ENCODE data around the gene OR8D2.
A peak's percentile ranks its signal among the peaks of the same experiment; 100 is the strongest.

Gene OR8D2

DNA sequence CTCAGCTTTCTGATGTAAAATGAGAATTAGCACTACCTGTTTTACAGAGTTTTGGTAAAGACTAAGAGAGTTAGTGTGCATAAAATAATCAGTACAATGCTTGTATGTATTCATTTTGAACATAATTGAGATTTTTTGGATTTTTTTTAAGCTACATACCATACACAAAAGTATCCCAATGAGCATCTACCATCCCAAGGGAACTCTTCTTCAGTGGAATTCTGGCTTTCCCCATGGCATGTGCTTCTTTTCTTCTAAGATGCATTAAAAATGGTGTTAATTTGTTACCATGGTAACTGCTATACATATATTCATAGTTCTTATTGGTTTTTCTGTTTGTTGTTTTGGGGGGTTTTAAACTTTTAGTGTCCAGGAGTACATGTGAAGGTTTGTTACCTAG is 24.0 kb downstream of the OR8D2 start:
- H3K4me3 ChIP-seq (ENCODE audit: low read depth, low read length): no peak overlapping the region
- DNase-seq (ENCODE audit: low read depth): no peak
- no peak for TF ChIP-seq CTCF (conservative IDR thresholded peaks at IDR 0.05; ENCODE audit: low read depth, low read length)

GRCh38 chr11:124294687-124295086 is 25.3 kb downstream of the OR8D2 start:
- no peak overlapping the region for H3K4me3 ChIP-seq (ENCODE audit: low read depth, low read length)
- no peak for TF ChIP-seq CTCF (conservative IDR thresholded peaks at IDR 0.05; ENCODE audit: low read depth, low read length)
- no peak for DNase-seq (ENCODE audit: low read depth)

DNA sequence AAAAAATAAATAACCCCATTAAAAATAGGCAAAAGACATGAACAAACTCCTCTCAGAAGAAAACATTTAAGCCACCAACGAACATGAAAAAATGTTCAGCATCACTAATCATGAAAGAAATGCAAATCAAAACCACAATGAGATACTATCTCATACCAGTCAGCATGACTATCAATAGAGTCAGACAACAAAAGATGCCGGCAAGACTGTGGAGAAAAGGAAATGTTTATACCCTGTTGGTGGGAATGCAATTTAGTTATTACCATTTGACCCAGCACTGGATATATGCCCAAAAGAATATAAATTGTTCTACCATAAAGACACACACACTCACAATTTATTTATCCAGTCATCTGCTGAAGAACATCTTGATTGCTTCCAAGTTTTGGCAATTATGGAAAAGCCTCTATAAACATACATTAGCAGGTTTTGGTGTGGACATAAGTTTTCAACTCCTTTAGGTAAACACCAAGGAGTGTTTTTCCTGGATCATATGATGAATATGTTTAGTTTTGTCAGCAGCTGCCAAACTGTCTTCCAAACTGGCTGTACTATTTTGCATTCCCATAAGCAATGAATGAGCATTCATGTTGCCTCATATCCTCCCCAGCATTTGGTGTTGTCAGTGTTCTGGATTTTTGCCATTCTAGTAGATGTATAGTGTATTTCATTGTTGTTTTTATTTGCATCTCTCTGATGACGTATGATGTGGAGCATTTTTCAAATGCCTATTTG is 34.2 kb downstream of the OR8D2 start:
- no peak overlapping the region for H3K4me3 ChIP-seq (ENCODE audit: low read depth, low read length)
- peak; percentile 85 for DNase-seq (ENCODE audit: low read depth)
- TF ChIP-seq CTCF (conservative IDR thresholded peaks at IDR 0.05; ENCODE audit: low read depth, low read length): no peak

DNA sequence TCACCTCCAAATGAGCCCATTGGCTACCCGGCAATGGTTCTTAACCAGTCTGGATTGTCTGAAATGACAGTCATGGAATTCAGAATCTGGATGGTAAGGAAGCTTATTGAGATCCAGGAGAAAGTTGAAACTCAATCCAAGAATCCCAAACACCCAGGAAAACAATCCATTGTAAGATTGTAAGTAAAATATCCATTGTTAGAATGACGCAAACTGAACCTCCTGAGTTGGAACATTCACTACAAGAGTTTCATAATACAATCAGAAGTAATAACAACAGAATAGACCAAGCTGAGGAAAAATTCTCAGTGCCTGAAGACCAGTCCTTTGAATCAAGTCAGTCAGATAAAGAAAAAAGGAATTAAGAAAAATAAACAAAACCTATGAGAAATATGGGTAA is 41.7 kb downstream of the OR8D2 start:
- peak; percentile 18 for DNase-seq (ENCODE audit: low read depth)
- no peak for TF ChIP-seq CTCF (conservative IDR thresholded peaks at IDR 0.05; ENCODE audit: low read depth, low read length)
- no peak overlapping the region for H3K4me3 ChIP-seq (ENCODE audit: low read depth, low read length)

- H3K4me3 ChIP-seq (ENCODE audit: low read depth, low read length): no peak overlapping the region
- DNase-seq (ENCODE audit: low read depth): no peak
- TF ChIP-seq CTCF (conservative IDR thresholded peaks at IDR 0.05; ENCODE audit: low read depth, low read length): peak; percentile 16
These were observed 42.2 kb downstream of the OR8D2 start for GRCh38 chr11:124277804-124278203.

- H3K4me3 ChIP-seq (ENCODE audit: low read depth, low read length): no peak overlapping the region
- DNase-seq (ENCODE audit: low read depth): no peak
- no peak for TF ChIP-seq CTCF (conservative IDR thresholded peaks at IDR 0.05; ENCODE audit: low read depth, low read length)
These were observed 42.8 kb downstream of the OR8D2 start for GRCh38 chr11:124277207-124277606.

DNA sequence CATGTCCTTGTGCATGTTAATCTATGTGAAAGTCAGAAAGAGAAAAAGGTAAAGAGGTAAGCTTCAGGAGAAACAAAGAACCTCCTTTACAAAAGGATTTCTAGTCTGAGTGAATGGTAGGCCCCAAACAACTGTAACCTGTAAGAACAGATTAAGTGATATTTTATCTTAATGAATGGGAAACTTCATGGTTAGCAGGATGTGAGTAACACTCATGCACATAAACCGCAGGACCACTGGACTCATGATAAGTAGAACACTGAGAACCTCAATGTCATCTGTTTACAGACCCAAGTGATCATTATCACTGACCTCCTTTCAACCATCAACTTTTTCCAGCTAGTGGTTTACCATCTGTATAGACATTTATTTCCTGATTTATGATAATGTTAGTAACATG is 43.9 kb downstream of the OR8D2 start:
- peak; percentile 66 for DNase-seq (ENCODE audit: low read depth)

More for the DNA sequence above, 43.9 kb downstream of the OR8D2 start:
- no peak overlapping the region for H3K4me3 ChIP-seq (ENCODE audit: low read depth, low read length)
- TF ChIP-seq CTCF (conservative IDR thresholded peaks at IDR 0.05; ENCODE audit: low read depth, low read length): no peak
